WTC11 (cell line): ENCODE data around the gene PRR14L. TPM values are rescaled to one million over a fixed set of nuclear protein-coding genes. Genes with fewer than 3 reads are reported as not detected.
"Not testable (repeated sequence)": the region's sequence is repeated elsewhere in the genome, so short reads cannot be mapped to it uniquely, and the experiment has no call there.

Experiments
- ATAC-seq: fragments of 200-7000 bp; cut with Tn5 transposase; 2 replicates; pipeline ENCODE4 v1.10.0; 2021; ENCODE audit warnings: mild to moderate bottlenecking, moderate library complexity
- CTCF ChIA-PET: fragments of 300-600 bp; sonication (Branson Sonifier 250); formaldehyde crosslinking; loops from one replicate; lab custom pipeline; 2021; ENCODE audit warnings: antibody characterized with exemption; lab: Charles Lee
- POLR2A ChIA-PET: fragments of 350-600 bp; sonication (Branson Sonifier 250); formaldehyde crosslinking; loops from one replicate; lab custom pipeline; 2021; ENCODE audit warnings: antibody characterized with exemption; lab: Charles Lee
- DNase-seq: peaks from one replicate; pipeline ENCODE4 v3.0.0; 2021; ENCODE audit warnings: low spot score
- H3K27ac Mint-ChIP-seq: 2 replicates; pipeline ENCODE4 v1.8.0; 2021; ENCODE audit warnings: mixed read lengths
- H3K27me3 Mint-ChIP-seq: 2 replicates; pipeline ENCODE4 v1.8.0; 2021; ENCODE audit warnings: low read depth, mild to moderate bottlenecking, moderate library complexity, mixed read lengths
- H3K36me3 Mint-ChIP-seq: 2 replicates; pipeline ENCODE4 v1.8.0; 2021; ENCODE audit warnings: mixed read lengths
- H3K4me1 Mint-ChIP-seq: 2 replicates; pipeline ENCODE4 v1.8.0; 2022; ENCODE audit warnings: mixed read lengths
- H3K4me3 Mint-ChIP-seq: 2 replicates; pipeline ENCODE4 v1.8.0; 2021; ENCODE audit warnings: mild to moderate bottlenecking, moderate library complexity, mixed read lengths
- H3K9me3 Mint-ChIP-seq: 2 replicates; pipeline ENCODE4 v1.8.0; 2021; ENCODE audit warnings: mixed read lengths
- ATF1 ChIP-seq: sonication (generic); formaldehyde crosslinking; IDR thresholded peaks from 2 replicates; pipeline ENCODE4 v1.8.1; 2023; ENCODE audit warnings: mild to moderate bottlenecking, moderate library complexity, missing genetic modification reagents
- ELF4 ChIP-seq: sonication (generic); formaldehyde crosslinking; IDR thresholded peaks from 2 replicates; pipeline ENCODE4 v1.8.1; 2022; ENCODE audit warnings: low read depth, mild to moderate bottlenecking, moderate library complexity, missing genetic modification reagents
- ESRRA ChIP-seq: sonication (generic); formaldehyde crosslinking; IDR thresholded peaks from 2 replicates; pipeline ENCODE4 v1.8.1; 2022; ENCODE audit warnings: mild to moderate bottlenecking, missing genetic modification reagents, borderline replicate concordance
- GTF2I ChIP-seq: fragments of 250-450 bp; sonication (Bioruptor Pico); conservative IDR thresholded peaks from 2 replicates; pipeline ENCODE4 v1.4.0; 2021; ENCODE audit warnings: mild to moderate bottlenecking
- HMGA2 ChIP-seq: fragments of 250-450 bp; sonication (Bioruptor Pico); IDR thresholded peaks from 2 replicates; pipeline ENCODE4 v1.4.0; 2021; ENCODE audit warnings: mild to moderate bottlenecking, moderate library complexity
- JAZF1 ChIP-seq: fragments of 250-450 bp; sonication (Bioruptor Pico); IDR thresholded peaks from 2 replicates; pipeline ENCODE4 v1.9.0; 2021; ENCODE audit warnings: moderate library complexity, mild to moderate bottlenecking, inconsistent platforms
- JUN ChIP-seq: sonication (generic); formaldehyde crosslinking; IDR thresholded peaks from 2 replicates; pipeline ENCODE4 v1.8.0; 2023; ENCODE audit warnings: mild to moderate bottlenecking, missing genetic modification reagents
- MXD4 ChIP-seq: fragments of 250-450 bp; sonication (Bioruptor Pico); IDR thresholded peaks from 2 replicates; pipeline ENCODE4 v1.8.0; 2021; ENCODE audit warnings: mild to moderate bottlenecking, moderate library complexity, borderline replicate concordance
- NR1H2 ChIP-seq: sonication (generic); formaldehyde crosslinking; IDR thresholded peaks from 2 replicates; pipeline ENCODE4 v1.9.0; 2021; ENCODE audit warnings: mild to moderate bottlenecking, moderate library complexity, missing genetic modification reagents
- NR2C2 ChIP-seq: sonication (generic); formaldehyde crosslinking; IDR thresholded peaks from 2 replicates; pipeline ENCODE4 v1.8.0; 2022; ENCODE audit warnings: mild to moderate bottlenecking, missing genetic modification reagents
- NR3C1 ChIP-seq: sonication (generic); formaldehyde crosslinking; conservative IDR thresholded peaks from 2 replicates; pipeline ENCODE4 v1.8.1; 2023; ENCODE audit warnings: low read depth, mild to moderate bottlenecking, missing genetic modification reagents
- SOX15 ChIP-seq: fragments of 250-450 bp; sonication (Bioruptor Pico); IDR thresholded peaks from 2 replicates; pipeline ENCODE4 v1.9.0; 2021; ENCODE audit warnings: mild to moderate bottlenecking
- TEAD4 ChIP-seq: sonication (generic); formaldehyde crosslinking; IDR thresholded peaks from 2 replicates; pipeline ENCODE4 v1.8.0; 2022; ENCODE audit warnings: mild to moderate bottlenecking, missing genetic modification reagents
- ZNF121 ChIP-seq: sonication (generic); formaldehyde crosslinking; IDR thresholded peaks from 2 replicates; pipeline ENCODE4 v1.8.0; 2023; ENCODE audit warnings: missing genetic modification reagents
- ZNF317 ChIP-seq: sonication (generic); formaldehyde crosslinking; IDR thresholded peaks from 2 replicates; pipeline ENCODE4 v1.8.1; 2023; ENCODE audit warnings: low read depth, mild to moderate bottlenecking, moderate library complexity, missing genetic modification reagents, borderline replicate concordance
- ZNF671 ChIP-seq: fragments of 250-450 bp; sonication (Bioruptor Pico); IDR thresholded peaks from 2 replicates; pipeline ENCODE4 v1.8.0; 2021; ENCODE audit warnings: mild to moderate bottlenecking
- total RNA-seq: library from RNA; stranded (reverse); gene quantifications from 3 replicates; pipeline ENCODE4 v1.2.3, GENCODE V29; 2021
- TF ChIP-seq, protein P1 (sequence below): sonication (generic); formaldehyde crosslinking; IDR thresholded peaks from 2 replicates; pipeline ENCODE4 v1.8.1; 2023; ENCODE audit warnings: mild to moderate bottlenecking, missing genetic modification reagents, moderate library complexity
- TF ChIP-seq, protein P2 (sequence below): sonication (generic); formaldehyde crosslinking; IDR thresholded peaks from 2 replicates; pipeline ENCODE4 v1.8.1; 2023; ENCODE audit warnings: mild to moderate bottlenecking, missing genetic modification reagents
- TF ChIP-seq, protein P3 (sequence below): sonication (generic); formaldehyde crosslinking; IDR thresholded peaks from 2 replicates; pipeline ENCODE4 v1.8.0; 2022; ENCODE audit warnings: mild to moderate bottlenecking, missing genetic modification reagents
- TF ChIP-seq, protein P4 (sequence below): fragments of 250-450 bp; sonication (Bioruptor Pico); conservative IDR thresholded peaks from 2 replicates; pipeline ENCODE4 v1.9.0; 2021; ENCODE audit warnings: mild to moderate bottlenecking
- TF ChIP-seq, protein P5 (sequence below): sonication (generic); formaldehyde crosslinking; IDR thresholded peaks from 2 replicates; pipeline ENCODE4 v1.8.1; 2022; ENCODE audit warnings: mild to moderate bottlenecking, missing genetic modification reagents, moderate library complexity, borderline replicate concordance
- TF ChIP-seq, protein P6 (sequence below): sonication (generic); formaldehyde crosslinking; IDR thresholded peaks from 2 replicates; pipeline ENCODE4 v1.8.1; 2022; ENCODE audit warnings: mild to moderate bottlenecking, moderate library complexity, missing genetic modification reagents
- TF ChIP-seq, protein P7 (sequence below): fragments of 200-600 bp; IDR thresholded peaks from 2 replicates; pipeline ENCODE4 v1.8.0; 2022; ENCODE audit warnings: antibody characterized with exemption
- TF ChIP-seq, protein P8 (sequence below): fragments of 250-450 bp; sonication (Bioruptor Pico); IDR thresholded peaks from 2 replicates; pipeline ENCODE4 v1.9.0; 2021; ENCODE audit warnings: moderate library complexity, mild to moderate bottlenecking, inconsistent platforms, borderline replicate concordance

The PRR14L gene
- total RNA-seq, 1 experiment from 2014 or later: 90.1 TPM

DNA sequence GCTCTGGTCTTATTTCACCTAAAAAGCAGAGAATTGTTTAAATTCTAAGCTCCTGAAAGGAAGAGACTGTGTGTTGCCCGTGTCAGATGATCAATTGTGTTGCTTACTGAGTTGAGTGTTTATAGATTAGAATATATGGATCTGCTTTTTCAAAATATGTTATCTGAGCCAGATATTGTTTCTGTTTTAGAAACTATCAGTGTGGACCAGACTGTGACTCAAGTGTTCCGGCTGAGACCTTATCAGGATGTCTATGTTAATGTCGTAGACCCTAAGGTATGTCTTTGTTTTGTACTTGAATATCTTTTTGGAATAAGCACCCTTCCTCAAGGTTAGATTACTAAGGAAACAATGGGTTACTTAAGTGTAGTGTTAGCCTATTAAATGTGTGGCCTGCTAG lies 14.9 kb upstream of the PRR14L start:
- peaks cover 51% of the 10 kb centered on the region for H3K36me3 Mint-ChIP-seq
- no peaks in the 10 kb centered on the region for H3K9me3 Mint-ChIP-seq
- ChIA-PET POLR2A (no interaction called here), CTCF (no interaction called here)
- ATAC-seq (no peak), DNase-seq (no peak)
- TF ChIP-seq ZNF317 (CRISPR knock-in tag) (no peak), ESRRA (no peak), MXD4 (no peak), JAZF1 (CRISPR knock-in tag) (no peak)
- TF ChIP-seq, protein P1, sequence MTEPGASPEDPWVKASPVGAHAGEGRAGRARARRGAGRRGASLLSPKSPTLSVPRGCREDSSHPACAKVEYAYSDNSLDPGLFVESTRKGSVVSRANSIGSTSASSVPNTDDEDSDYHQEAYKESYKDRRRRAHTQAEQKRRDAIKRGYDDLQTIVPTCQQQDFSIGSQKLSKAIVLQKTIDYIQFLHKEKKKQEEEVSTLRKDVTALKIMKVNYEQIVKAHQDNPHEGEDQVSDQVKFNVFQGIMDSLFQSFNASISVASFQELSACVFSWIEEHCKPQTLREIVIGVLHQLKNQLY: no peak
- TF ChIP-seq, protein P2, sequence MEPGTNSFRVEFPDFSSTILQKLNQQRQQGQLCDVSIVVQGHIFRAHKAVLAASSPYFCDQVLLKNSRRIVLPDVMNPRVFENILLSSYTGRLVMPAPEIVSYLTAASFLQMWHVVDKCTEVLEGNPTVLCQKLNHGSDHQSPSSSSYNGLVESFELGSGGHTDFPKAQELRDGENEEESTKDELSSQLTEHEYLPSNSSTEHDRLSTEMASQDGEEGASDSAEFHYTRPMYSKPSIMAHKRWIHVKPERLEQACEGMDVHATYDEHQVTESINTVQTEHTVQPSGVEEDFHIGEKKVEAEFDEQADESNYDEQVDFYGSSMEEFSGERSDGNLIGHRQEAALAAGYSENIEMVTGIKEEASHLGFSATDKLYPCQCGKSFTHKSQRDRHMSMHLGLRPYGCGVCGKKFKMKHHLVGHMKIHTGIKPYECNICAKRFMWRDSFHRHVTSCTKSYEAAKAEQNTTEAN: no peak
- TF ChIP-seq, protein P3, sequence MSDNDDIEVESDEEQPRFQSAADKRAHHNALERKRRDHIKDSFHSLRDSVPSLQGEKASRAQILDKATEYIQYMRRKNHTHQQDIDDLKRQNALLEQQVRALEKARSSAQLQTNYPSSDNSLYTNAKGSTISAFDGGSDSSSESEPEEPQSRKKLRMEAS (CRISPR knock-in tag): no peak
- TF ChIP-seq, protein P4, sequence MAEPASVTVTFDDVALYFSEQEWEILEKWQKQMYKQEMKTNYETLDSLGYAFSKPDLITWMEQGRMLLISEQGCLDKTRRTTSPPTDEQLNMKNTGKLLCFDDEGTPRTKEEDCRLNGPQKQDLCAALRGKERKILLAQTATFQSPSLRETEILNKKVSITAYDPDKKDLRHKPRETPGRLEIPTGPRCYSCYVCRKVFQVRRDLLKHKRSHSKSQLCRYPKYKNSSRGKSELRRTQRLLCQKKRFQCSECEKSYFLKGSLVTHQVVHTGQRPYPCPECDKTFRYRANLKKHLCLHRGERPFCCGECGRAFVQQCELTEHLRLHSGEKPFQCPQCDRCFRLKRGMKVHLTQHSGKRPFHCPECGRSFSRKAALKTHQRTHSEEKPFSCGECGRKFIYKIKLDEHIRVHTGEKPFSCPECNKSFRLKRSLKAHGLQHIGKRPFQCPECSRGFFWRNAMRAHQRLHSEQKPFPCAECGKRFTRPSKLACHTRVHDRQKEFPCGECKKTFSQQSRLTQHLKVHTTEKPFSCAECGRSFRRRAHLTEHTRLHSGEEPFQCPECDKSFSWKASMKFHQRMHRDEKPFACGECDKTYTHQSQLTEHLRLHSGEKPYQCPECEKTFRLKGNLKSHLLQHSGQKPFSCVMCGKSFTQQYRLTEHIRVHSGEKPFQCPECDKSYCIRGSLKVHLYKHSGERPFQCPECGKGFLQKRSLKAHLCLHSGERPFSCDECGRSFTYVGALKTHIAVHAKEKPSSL: no peak
- TF ChIP-seq, protein P5, sequence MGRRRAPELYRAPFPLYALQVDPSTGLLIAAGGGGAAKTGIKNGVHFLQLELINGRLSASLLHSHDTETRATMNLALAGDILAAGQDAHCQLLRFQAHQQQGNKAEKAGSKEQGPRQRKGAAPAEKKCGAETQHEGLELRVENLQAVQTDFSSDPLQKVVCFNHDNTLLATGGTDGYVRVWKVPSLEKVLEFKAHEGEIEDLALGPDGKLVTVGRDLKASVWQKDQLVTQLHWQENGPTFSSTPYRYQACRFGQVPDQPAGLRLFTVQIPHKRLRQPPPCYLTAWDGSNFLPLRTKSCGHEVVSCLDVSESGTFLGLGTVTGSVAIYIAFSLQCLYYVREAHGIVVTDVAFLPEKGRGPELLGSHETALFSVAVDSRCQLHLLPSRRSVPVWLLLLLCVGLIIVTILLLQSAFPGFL (CRISPR knock-in tag): no peak
- no peak overlapping the region for H3K4me3 Mint-ChIP-seq
- no peaks in the 10 kb centered on the region for H3K27me3 Mint-ChIP-seq
- H3K27ac Mint-ChIP-seq: no peak overlapping the region
- no peaks in the 10 kb centered on the region for H3K4me1 Mint-ChIP-seq

DNA sequence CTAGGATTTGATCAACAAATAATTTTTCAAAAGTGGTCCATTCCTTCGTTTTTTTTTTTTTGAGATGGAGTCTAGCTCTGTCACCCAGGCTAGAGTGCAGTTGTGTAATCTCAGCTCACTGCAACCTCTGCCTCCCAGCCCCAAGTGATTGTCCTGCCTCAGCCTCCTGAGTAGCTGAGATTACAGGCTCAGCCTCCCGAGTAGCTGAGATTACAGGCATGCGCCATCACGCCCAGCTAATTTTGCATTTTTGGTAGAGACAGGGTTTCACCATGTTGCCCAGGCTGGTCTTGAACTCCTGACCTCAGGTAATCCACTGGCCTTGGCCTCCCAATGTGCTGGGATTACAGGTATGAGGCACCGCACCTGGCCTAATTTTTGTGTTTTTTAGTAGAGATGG lies 8.9 kb upstream of the PRR14L start:
- H3K4me3 Mint-ChIP-seq: not testable (repeated sequence)

DNA sequence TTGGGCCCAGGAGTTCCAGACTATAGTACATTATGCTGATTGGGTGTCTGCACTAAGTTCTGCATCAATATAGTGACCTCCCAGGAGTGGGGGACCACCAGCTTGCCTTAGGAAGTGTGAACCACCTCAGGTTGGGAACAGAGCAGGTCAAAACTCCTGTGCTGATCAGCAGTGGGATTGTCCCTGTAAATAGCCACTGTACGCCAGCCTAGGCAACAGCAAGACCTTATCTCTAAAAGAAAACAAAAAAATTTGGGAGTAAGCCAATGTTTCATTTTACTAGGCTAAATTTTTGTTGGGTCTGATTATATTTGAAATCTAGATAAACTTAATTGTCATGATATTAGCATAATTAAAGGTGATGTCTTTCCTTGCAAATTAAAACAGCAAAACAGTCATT lies 7.3 kb upstream of the PRR14L start:
- no peak for ATAC-seq
- Mint-ChIP-seq H3K9me3 (no peaks in the 10 kb centered on the region), H3K27ac (no peak overlapping the region), H3K36me3 (peaks cover 30% of the 10 kb centered on the region), H3K4me3 (no peak overlapping the region), H3K27me3 (no peaks in the 10 kb centered on the region), H3K4me1 (peaks cover 18% of the 10 kb centered on the region)
- no peak for TF ChIP-seq GTF2I (CRISPR knock-in tag)
- TF ChIP-seq NR1H2 (CRISPR knock-in tag): no peak
- TF ChIP-seq, protein P6, sequence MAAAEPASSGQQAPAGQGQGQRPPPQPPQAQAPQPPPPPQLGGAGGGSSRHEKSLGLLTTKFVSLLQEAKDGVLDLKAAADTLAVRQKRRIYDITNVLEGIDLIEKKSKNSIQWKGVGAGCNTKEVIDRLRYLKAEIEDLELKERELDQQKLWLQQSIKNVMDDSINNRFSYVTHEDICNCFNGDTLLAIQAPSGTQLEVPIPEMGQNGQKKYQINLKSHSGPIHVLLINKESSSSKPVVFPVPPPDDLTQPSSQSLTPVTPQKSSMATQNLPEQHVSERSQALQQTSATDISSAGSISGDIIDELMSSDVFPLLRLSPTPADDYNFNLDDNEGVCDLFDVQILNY (CRISPR knock-in tag): no peak
- no peak for TF ChIP-seq JUN (CRISPR knock-in tag)
- no peak for TF ChIP-seq ELF4
- no peak for TF ChIP-seq HMGA2
- TF ChIP-seq, protein P7, sequence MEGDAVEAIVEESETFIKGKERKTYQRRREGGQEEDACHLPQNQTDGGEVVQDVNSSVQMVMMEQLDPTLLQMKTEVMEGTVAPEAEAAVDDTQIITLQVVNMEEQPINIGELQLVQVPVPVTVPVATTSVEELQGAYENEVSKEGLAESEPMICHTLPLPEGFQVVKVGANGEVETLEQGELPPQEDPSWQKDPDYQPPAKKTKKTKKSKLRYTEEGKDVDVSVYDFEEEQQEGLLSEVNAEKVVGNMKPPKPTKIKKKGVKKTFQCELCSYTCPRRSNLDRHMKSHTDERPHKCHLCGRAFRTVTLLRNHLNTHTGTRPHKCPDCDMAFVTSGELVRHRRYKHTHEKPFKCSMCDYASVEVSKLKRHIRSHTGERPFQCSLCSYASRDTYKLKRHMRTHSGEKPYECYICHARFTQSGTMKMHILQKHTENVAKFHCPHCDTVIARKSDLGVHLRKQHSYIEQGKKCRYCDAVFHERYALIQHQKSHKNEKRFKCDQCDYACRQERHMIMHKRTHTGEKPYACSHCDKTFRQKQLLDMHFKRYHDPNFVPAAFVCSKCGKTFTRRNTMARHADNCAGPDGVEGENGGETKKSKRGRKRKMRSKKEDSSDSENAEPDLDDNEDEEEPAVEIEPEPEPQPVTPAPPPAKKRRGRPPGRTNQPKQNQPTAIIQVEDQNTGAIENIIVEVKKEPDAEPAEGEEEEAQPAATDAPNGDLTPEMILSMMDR: no peak
- no peak for TF ChIP-seq SOX15 (CRISPR knock-in tag)
- no peak for TF ChIP-seq ATF1
- TF ChIP-seq TEAD4 (CRISPR knock-in tag): no peak
- TF ChIP-seq ZNF671 (CRISPR knock-in tag): no peak
- no peak for TF ChIP-seq NR3C1 (CRISPR knock-in tag)
- no peak for TF ChIP-seq ZNF121 (CRISPR knock-in tag)
- no peak for TF ChIP-seq NR2C2 (CRISPR knock-in tag)
- TF ChIP-seq, protein P8, sequence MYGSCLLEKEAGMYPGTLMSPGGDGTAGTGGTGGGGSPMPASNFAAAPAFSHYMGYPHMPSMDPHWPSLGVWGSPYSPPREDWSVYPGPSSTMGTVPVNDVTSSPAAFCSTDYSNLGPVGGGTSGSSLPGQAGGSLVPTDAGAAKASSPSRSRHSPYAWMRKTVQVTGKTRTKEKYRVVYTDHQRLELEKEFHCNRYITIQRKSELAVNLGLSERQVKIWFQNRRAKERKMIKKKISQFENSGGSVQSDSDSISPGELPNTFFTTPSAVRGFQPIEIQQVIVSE (CRISPR knock-in tag): no peak
- DNase-seq: no peak
- ChIA-PET POLR2A (no interaction called here), CTCF (no interaction called here)

More for the DNA sequence above, 8.9 kb upstream of the PRR14L start:
- H3K27me3 Mint-ChIP-seq, H3K27ac Mint-ChIP-seq, ATAC-seq, DNase-seq, POLR2A ChIA-PET, H3K9me3 Mint-ChIP-seq: not testable (repeated sequence)
- peaks cover 30% of the 10 kb centered on the region for H3K36me3 Mint-ChIP-seq
- CTCF ChIA-PET: interaction anchor here (0.6 kb wide), 1 partner anchor 211 kb away, joined by 3 read pairs; no protein-coding TSS in a partner anchor
- peaks cover 12% of the 10 kb centered on the region for H3K4me1 Mint-ChIP-seq
